Measurements from ENCODE around the gene HIVEP3.

HIVEP3 gene

GRCh38 chr1:41779360-41779759, 139.4 kb downstream of the HIVEP3 start:
- no peak for DNase-seq

- no peak for DNase-seq
These were observed 141.0 kb downstream of the HIVEP3 start for GRCh38 chr1:41777695-41778094.

DNA sequence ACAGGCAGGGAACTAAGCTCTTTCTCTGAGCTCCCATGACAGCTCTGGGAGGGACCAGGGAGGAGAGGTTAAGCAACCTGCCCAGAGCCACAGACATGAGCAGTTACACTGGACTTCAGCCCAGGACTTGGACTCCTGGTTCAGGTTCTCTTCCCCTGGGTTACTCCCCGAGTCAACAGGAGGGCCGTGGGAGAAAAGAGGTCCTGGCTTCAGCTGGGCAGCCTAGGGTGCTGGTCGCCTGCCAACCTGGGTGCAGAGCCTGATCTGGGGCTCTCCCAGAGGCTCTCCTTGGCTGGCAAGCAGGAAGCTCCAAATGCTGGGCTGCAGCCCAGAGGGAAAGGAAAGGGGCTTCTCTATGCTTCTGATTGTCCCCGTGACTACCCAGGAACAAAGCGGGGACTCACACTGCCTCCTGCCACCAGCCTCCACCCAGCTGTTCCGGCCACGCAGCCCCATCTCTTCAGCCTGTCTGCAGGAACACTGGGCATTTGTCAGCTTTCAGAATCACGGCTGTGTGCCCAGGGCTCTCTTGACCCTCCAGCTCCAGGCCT, 141.8 kb downstream of the HIVEP3 start:
- peak; percentile 20 for DNase-seq

GRCh38 chr1:41775956-41776585, 142.7 kb downstream of the HIVEP3 start:
- no peak for DNase-seq

DNA sequence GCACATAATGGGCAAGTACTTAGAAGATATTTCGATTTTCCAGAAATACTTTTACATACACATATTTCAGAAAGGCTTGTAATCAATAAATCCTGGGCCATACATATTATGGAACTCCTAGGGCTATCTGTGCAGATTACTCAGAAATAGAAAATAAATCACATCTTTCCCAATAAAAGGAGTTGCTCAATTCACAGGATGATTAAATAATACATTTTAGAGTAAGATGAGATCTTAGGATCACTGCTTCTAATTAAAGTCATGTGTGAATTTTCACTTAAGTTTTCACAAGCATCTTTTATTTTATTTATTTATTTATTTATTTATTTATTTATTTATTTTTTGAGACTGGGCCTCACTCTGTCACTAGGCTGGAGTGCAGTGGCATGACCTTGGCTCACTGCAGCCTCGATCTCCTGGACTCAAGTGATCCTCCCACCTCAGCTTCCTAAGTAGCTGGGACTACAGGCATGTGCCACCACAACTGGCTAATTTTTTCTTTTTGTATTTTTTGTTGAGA, 144.2 kb downstream of the HIVEP3 start:
- no peak for DNase-seq

DNA sequence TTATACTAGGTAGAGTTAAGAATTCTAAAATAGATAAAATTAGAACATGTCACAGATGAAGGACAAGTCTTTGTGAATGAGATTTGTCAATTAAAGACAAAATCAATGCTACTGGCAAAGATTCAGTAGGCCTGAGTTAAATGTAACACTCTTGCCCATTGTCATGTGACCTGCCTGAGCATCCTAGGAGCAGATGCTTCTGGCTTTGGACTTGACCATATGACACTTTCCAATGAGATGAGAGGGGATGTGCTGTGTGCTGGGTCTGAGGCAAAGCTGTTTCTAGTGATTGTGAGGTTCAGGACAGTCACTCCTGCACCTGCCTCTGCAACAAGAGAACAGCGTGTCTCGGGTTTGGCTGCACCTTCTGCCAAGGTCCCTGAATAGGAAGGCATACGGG, 144.9 kb downstream of the HIVEP3 start:
- DNase-seq = no peak

DNA sequence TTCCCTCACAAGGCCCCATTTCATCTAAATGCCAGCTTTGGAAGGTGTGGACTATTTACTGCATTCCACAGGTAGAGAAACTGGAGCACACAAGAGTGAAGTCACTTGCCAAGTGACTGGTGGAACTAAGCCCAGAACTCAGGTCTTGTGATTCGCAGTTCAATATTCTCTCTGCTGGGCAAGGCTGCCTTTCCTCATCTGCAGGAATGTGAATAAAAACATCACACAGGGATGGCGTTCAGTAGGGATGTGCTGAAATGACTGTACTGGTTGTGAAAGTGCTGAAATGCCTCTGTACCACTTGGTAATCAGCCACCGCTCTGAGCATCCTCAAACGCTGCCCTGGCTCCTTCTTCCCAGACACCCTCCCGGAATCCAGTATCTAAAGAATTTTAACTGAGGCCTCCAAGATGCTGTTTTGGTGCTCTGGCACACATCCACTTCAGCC, 145.6 kb downstream of the HIVEP3 start:
- peak; percentile 37 for DNase-seq

DNA sequence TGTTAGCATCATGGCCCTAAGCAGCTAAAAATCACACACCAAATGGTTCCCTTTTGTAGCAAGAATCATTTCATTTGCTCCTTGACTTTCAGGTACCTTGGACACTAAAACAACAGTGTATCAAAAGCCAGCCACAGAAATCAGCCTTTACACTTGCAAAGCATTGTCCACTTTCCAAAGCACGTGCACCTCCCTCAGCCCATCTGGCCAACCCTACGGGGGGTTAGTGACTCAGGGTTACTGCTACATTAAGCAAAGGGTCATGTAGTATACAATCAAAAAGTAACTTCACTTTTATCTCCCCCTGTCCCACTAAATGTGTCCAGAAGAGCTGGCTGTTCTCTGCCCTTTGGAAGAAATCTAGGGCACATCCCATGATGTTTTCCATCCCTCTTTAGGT, 149.7 kb downstream of the HIVEP3 start:
- DNase-seq = no peak

DNA sequence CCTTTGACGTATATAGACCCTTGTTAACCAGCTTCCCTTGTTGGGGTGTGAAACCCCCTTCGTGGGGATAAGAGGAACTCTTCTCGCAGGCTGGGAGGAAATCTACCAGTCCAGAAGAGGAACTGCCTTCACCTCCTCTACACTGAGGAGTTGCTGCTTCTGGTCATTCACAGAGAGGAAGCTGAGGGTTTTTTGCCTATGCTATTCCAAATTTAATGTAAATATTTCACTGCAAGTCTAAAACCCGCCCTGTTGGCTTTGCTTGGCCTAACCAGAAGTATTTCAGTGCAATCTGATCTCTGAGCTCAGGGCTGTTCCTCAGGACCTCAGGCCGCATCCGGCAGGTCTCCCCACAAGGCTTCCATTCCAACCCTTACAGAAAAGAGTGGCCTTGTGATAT, 150.1 kb downstream of the HIVEP3 start:
- no peak for DNase-seq

GRCh38 chr1:41767534-41768525, 150.9 kb downstream of the HIVEP3 start:
- no peak for DNase-seq

GRCh38 chr1:41766546-41766945, 152.2 kb downstream of the HIVEP3 start:
- DNase-seq = no peak

- DNase-seq = no peak
These were observed 152.7 kb downstream of the HIVEP3 start for GRCh38 chr1:41766041-41766440.

- no peak for DNase-seq
These were observed 153.6 kb downstream of the HIVEP3 start for GRCh38 chr1:41765152-41765551.

- DNase-seq = no peak
These were observed 154.1 kb downstream of the HIVEP3 start for GRCh38 chr1:41764656-41765055.

- no peak for DNase-seq
These were observed 155.9 kb downstream of the HIVEP3 start for GRCh38 chr1:41762777-41763176.

GRCh38 chr1:41762251-41762650, 156.5 kb downstream of the HIVEP3 start:
- DNase-seq = no peak

GRCh38 chr1:41758904-41759548, 159.7 kb downstream of the HIVEP3 start:
- DNase-seq = peak; percentile 77

- DNase-seq = peak; percentile 54
These were observed 160.2 kb downstream of the HIVEP3 start for GRCh38 chr1:41758500-41758899.

DNA sequence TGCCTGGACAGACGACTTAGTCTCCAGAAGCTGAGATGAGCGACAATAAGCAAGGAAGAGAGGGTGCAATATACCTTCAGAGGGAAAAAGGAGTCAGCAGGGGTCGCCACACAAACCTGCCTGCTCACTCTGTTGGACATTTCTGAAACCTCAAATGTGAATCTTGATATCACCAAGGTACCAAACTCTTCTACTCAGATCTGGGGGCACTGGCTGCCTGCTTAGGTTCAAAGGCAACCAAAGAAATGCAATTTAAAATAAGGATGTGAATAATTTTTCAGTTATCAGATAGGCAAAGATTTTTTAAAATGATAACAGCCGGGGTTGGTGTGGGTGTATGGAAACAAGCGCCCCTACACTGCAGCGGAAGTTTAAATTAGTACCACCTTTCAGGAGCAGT, 164.2 kb downstream of the HIVEP3 start:
- DNase-seq = no peak

- DNase-seq = no peak
These were observed 166.1 kb downstream of the HIVEP3 start for GRCh38 chr1:41752514-41753170.

GRCh38 chr1:41751804-41752513, 166.8 kb downstream of the HIVEP3 start:
- no peak for DNase-seq
